HCT116 (cell line): Measurements from ENCODE around the gene ERBB4.

Source experiments
- EZH2 ChIP-seq: fragments of 200-600 bp; sonication (generic); IDR thresholded peaks from 2 replicates; pipeline ENCODE4 v1.6.1; 2017; ENCODE audit warnings: antibody characterized with exemption, mixed run types
- EZH2phosphoT487 ChIP-seq: fragments of 200-600 bp; IDR thresholded peaks from 2 replicates; pipeline ENCODE4 v1.6.1; 2018; ENCODE audit warnings: antibody characterized with exemption, borderline replicate concordance
- POLR2AphosphoS5 ChIP-seq: IDR thresholded peaks from 2 replicates; pipeline ENCODE4 v1.6.1; 2011; ENCODE audit warnings: mild to moderate bottlenecking, low read depth, low read length, moderate library complexity
- RAD21 ChIP-seq: IDR thresholded peaks from 2 replicates; pipeline ENCODE4 v1.6.1; 2012; ENCODE audit warnings: low read depth, mild to moderate bottlenecking
- TF ChIP-seq, protein P1 (sequence below), 3 experiments: fragments of 200-600 bp in 1 of 3; sonication (generic) in 1 of 3; IDR thresholded peaks in 2 of 3; conservative IDR thresholded peaks in 1 of 3; 2 replicates each; pipeline ENCODE4 v1.5.1; 2012 to 2017; ENCODE audit warnings: low read depth in 2 of 3, low read length in 2 of 3, antibody characterized with exemption in 1 of 3, borderline replicate concordance in 1 of 3, control low read depth in 1 of 3, mild to moderate bottlenecking in 1 of 3, mixed read lengths in 1 of 3, mixed run types in 1 of 3, moderate library complexity in 1 of 3; ENCODE audit not compliant: insufficient read depth in 1 of 3
- TF ChIP-seq, protein P2 (sequence below): IDR thresholded peaks from 2 replicates; pipeline ENCODE4 v1.6.1; 2012

DNA sequence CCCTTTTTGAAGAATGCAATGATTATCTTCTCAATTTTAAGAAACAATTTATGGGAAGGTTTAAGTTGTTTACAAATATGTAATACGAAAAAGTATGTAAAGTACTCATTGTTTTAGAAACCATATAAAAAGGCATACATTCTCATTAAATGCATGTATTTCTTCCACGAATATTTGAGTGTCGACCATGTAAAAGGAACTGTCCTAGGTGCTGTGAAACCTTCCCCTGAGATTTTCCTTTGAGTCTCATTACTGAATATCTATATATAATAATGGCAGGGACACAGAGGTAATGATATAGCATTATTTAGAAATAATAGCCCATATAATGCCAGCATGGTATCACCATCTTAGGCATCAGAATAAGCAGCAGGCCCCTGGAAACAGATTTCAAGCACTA, 239.3 kb downstream of the ERBB4 start:
- TF ChIP-seq EZH2phosphoT487 (no peak), EZH2 (no peak), POLR2AphosphoS5 (no peak), RAD21 (no peak)
- TF ChIP-seq, protein P1, sequence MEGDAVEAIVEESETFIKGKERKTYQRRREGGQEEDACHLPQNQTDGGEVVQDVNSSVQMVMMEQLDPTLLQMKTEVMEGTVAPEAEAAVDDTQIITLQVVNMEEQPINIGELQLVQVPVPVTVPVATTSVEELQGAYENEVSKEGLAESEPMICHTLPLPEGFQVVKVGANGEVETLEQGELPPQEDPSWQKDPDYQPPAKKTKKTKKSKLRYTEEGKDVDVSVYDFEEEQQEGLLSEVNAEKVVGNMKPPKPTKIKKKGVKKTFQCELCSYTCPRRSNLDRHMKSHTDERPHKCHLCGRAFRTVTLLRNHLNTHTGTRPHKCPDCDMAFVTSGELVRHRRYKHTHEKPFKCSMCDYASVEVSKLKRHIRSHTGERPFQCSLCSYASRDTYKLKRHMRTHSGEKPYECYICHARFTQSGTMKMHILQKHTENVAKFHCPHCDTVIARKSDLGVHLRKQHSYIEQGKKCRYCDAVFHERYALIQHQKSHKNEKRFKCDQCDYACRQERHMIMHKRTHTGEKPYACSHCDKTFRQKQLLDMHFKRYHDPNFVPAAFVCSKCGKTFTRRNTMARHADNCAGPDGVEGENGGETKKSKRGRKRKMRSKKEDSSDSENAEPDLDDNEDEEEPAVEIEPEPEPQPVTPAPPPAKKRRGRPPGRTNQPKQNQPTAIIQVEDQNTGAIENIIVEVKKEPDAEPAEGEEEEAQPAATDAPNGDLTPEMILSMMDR (IDR thresholded peaks at IDR 0.05 in 2 of 3, conservative IDR thresholded peaks at IDR 0.05 in 1 of 3; ENCODE audit: borderline replicate concordance in 1 of 3, insufficient read depth in 1 of 3, low read depth in 2 of 3, low read length in 2 of 3) = no peak
- TF ChIP-seq, protein P2, sequence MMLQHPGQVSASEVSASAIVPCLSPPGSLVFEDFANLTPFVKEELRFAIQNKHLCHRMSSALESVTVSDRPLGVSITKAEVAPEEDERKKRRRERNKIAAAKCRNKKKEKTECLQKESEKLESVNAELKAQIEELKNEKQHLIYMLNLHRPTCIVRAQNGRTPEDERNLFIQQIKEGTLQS = no peak
